Fibroblast of skin of left quadriceps (primary cell): ENCODE data around the gene TTC7B.

Experiments
- DNase-seq, 2 experiments: peaks; one replicate each; pipeline ENCODE4 v3.0.0-alpha.2; 2013; ENCODE audit warnings: low read depth in 2 of 2

The TTC7B gene

GRCh38 chr14:90805662-90806540 lies 10.3 kb downstream of the TTC7B start:
- no peak for DNase-seq

- no peak for DNase-seq
These were observed 11.2 kb downstream of the TTC7B start for GRCh38 chr14:90805084-90805391.

GRCh38 chr14:90804292-90805083 lies 11.7 kb downstream of the TTC7B start:
- DNase-seq: no peak

GRCh38 chr14:90803249-90803648 lies 13.0 kb downstream of the TTC7B start:
- no peak for DNase-seq

- DNase-seq: no peak
These were observed 16.8 kb downstream of the TTC7B start for GRCh38 chr14:90799420-90799819.

- no peak for DNase-seq
These were observed 18.3 kb downstream of the TTC7B start for GRCh38 chr14:90797919-90798318.

GRCh38 chr14:90797451-90797850 lies 18.8 kb downstream of the TTC7B start:
- peak in 1 of 2 experiments; percentile 36 for DNase-seq

- no peak for DNase-seq
These were observed 19.9 kb downstream of the TTC7B start for GRCh38 chr14:90796329-90796728.

GRCh38 chr14:90795744-90796143 lies 20.5 kb downstream of the TTC7B start:
- DNase-seq: peak; percentile 65 to 70

GRCh38 chr14:90791486-90791885 lies 24.7 kb downstream of the TTC7B start:
- no peak for DNase-seq

GRCh38 chr14:90788031-90788430 lies 28.2 kb downstream of the TTC7B start:
- no peak for DNase-seq

- no peak for DNase-seq
These were observed 30.3 kb downstream of the TTC7B start for GRCh38 chr14:90785876-90786450.

GRCh38 chr14:90785471-90785870 lies 30.8 kb downstream of the TTC7B start:
- DNase-seq: no peak

GRCh38 chr14:90784621-90785270 lies 31.5 kb downstream of the TTC7B start:
- DNase-seq: no peak

GRCh38 chr14:90783344-90783743 lies 32.9 kb downstream of the TTC7B start:
- DNase-seq: no peak

- DNase-seq: no peak
These were observed 33.3 kb downstream of the TTC7B start for GRCh38 chr14:90782892-90783291.

- no peak for DNase-seq
These were observed 34.4 kb downstream of the TTC7B start for GRCh38 chr14:90781876-90782275.

GRCh38 chr14:90781344-90781761 lies 34.9 kb downstream of the TTC7B start:
- DNase-seq: no peak

- no peak for DNase-seq
These were observed 35.7 kb downstream of the TTC7B start for GRCh38 chr14:90780519-90780918.

GRCh38 chr14:90778571-90779255 lies 37.5 kb downstream of the TTC7B start:
- no peak for DNase-seq

- no peak for DNase-seq
These were observed 38.3 kb downstream of the TTC7B start for GRCh38 chr14:90777830-90778485.
